Uterus (tissue), 2 donors: ENCODE measurements around the gene NRTN.

Source experiments
- CTCF ChIP-seq, 4 experiments: fragments of 200-600 bp in 2 of 4; fragments of 450-650 bp in 2 of 4; sonication (generic) in 2 of 4; IDR thresholded peaks; one replicate each; pipeline ENCODE4 v1.5.1; 2016 to 2019; ENCODE audit warnings: antibody characterized with exemption in 4 of 4, mild to moderate bottlenecking in 2 of 4, moderate library complexity in 1 of 4
- POLR2A ChIP-seq, 2 donors: fragments of 450-650 bp; IDR thresholded peaks; one replicate each; pipeline ENCODE4 v1.6.1; 2016; ENCODE audit warnings: antibody characterized with exemption in 2 of 2, mild to moderate bottlenecking in 1 of 2, moderate library complexity in 1 of 2

- TF ChIP-seq CTCF (IDR thresholded peaks at IDR 0.05) (no peak), POLR2A (IDR thresholded peaks at IDR 0.05) (no peak)
Measured at GRCh38 chr19:5774921-5775320, 29.9 kb upstream of the NRTN start.
